HG03280 (cell line): ENCODE data around the gene MGAT5.

Source experiments
- ATAC-seq: cut with Tn5 transposase; IDR thresholded peaks from one replicate; pipeline ENCODE4 v1.9.1; 2021; ENCODE audit warnings: mild to moderate bottlenecking, moderate library complexity; ENCODE audit not compliant: unreplicated experiment

The MGAT5 gene

GRCh38 chr2:134443814-134444480 is 190.1 kb downstream of the MGAT5 start:
- no peak for ATAC-seq

GRCh38 chr2:134445116-134445515 is 191.2 kb downstream of the MGAT5 start:
- no peak for ATAC-seq

DNA sequence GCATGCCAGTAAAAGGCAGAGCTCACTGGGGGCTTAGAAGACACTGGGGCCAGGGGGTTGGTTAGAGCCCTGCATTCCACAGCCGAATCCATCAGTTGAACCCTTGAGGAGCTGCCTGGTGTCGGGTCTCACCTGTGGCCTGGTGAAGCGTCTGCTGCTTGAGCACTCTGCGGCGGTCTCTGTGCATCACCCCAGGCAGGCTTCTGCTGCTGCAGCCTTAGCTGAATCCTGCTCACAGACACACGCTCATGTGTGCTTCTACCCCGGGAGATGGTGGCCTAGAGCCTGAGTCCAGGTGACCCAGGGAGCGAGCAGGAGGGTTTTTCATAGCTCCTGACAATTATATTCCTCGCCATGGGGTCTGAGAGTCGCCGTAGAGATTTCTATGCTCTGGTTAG is 192.1 kb downstream of the MGAT5 start:
- ATAC-seq, result no peak

DNA sequence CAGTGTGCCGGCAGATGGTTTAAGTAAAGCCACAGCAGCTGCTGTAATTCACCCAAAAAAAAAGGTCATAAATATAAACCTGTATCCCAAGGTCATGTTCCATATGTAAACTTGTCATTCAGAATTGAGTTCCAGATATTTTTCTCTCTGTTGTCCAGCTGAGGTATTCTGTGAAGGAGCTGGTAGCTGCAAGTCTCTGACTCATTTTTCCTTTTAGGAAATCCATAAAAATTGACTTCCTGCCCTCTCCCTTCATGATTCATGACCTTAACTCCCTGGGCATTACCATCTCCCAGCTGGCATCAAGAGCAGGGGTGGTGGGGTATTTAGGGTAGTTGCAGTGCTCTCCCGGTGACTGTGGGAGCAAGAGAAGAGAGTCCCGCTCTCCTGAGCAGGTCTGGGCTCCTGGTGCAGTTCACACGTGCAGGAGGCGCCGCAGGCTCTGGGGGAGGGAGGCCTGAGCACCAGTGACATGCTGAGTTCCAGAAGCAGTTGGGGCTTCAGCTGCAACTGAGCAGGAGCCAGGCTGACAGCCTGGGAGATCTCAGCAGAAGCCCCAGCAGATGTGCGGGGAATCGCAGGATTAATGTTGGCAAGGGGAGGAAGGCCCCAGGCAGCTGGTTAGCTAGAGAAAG is 192.6 kb downstream of the MGAT5 start:
- no peak for ATAC-seq

- ATAC-seq, result no peak
Measured at GRCh38 chr2:134447669-134448068, 193.8 kb downstream of the MGAT5 start.

DNA sequence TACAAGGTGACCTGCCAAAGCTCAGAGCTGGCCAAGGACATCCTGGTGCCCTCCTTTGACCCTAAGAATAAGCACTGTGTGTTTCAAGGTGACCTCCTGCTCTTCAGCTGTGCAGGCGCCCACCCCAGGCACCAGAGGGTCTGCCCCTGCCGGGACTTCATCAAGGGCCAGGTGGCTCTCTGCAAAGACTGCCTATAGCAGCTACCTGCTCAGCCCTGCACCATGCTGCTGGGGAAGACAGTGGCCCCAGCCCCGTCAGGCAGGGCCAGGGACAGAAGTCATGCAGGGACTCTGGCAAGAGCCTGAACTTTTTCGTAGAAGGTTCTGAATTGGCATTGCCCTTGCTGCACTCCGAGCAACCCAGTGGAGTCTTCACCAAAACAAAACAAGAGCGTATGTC is 194.8 kb downstream of the MGAT5 start:
- ATAC-seq, result no peak

GRCh38 chr2:134449157-134449556 is 195.3 kb downstream of the MGAT5 start:
- no peak for ATAC-seq

- ATAC-seq, result no peak
Measured at GRCh38 chr2:134449751-134450513, 196.1 kb downstream of the MGAT5 start.

GRCh38 chr2:134451347-134451630 is 197.4 kb downstream of the MGAT5 start:
- no peak for ATAC-seq

DNA sequence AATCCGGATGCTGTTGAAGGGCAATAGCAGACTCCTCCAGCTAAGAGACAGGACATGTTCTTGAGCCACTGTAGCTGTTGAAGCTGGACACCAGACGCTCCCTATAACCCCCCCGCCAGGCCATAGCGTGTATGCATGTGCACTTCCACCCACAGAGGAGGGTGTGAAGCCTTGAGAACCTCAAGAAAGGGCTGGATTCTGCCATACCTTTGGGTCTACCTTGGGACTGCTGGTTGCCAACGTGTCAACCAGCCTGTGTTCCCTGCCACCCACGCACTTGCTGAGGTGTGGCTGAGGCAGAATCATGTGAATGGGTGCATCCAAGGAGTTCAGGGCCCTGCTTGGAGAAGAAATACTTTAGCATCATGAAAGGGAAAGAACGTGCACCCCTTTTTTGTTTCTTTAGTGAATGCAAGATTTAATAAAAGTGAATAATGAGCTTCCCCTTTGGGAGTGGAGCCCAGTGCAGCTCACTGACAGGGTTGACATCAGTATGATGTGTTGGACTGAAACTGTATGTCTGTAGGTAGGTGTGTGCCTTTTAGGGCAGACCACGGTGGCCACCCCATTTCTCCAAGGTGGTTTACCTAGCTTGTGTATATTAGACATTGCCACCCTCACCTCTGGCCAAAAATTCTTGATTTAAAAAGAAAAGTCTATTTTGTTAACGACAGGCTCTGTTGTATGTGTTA is 198.3 kb downstream of the MGAT5 start:
- no peak for ATAC-seq

DNA sequence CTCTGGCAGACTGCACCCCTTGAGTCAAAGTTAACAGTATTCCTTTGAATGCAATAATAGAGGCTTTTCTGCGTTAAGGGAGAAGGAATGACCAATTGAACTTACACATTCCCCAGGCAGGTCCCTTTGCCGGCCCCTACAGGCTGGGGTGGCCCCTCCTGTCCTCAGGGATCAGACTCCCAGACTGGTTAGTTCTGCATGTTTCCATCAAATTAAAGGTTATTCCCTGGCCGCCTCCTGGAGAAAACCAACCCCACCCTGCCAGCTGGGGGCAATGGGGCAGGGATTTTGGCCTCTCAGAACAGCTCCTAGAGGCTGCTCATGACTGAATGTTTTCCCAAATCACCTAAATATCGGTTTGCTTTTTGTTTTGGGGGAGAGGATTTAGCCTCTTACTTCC is 199.6 kb downstream of the MGAT5 start:
- ATAC-seq, result no peak

DNA sequence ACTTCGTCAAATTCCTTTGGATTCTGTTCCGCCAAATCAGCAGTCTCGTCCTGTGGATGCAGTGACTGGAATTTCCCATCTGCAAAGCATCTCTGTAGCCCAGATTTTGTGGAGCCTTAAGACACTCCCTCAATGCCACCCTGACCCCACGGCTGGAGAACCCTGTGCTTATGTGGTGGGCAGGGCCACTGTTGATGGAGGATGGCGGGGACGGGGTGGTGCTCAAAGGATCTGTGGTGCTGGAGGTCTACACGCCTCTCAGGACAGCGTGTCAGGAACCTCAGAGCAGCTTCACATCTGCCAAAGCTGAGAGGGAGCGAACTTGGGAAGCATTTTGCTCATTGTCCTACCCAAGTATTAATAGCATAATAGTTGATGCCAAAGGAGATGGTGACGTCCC is 200.1 kb downstream of the MGAT5 start:
- no peak for ATAC-seq

DNA sequence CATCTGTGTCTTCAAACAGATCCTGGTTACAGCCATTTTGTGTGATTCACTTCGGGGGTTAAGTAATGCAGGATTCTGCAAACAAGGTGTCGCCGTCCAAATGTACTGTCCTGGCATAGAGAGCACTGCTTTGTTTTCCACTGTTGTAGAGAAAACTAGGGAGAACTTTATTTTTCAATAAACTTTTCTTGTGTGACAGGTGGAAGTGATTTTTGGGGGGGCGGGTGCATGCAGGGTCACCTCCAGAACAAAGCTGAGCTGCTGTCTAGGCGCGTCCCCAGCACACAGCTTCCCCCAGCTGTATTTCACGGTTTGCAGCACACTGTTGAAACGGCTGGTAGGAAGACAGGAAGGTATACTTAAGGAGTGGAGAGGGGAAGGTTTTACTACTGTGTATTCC is 200.6 kb downstream of the MGAT5 start:
- no peak for ATAC-seq

- ATAC-seq, result no peak
Measured at GRCh38 chr2:134454931-134455330, 201.1 kb downstream of the MGAT5 start.

DNA sequence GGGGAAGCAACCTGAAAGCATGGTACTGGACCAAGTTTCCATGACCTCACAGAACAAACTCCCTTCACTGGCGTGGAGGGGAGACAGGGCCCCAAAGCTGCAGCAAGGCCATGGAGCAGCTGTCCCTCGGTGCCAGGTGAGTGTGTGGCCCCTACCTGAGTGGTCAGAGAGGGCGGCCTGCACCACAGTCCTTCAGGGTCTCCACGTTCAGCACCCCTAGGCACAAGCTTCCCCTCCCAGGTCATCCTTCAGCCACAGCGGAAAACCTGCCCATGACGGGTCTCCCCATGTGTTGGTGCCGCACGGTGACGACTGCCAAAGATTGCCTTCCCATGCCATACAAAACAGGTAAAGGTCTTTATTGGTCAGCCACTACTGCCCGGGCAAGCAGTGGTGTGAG is 201.6 kb downstream of the MGAT5 start:
- ATAC-seq, result no peak

- no peak for ATAC-seq
Measured at GRCh38 chr2:134457353-134457752, 203.5 kb downstream of the MGAT5 start.

GRCh38 chr2:134457765-134458472 is 204.0 kb downstream of the MGAT5 start:
- no peak for ATAC-seq

DNA sequence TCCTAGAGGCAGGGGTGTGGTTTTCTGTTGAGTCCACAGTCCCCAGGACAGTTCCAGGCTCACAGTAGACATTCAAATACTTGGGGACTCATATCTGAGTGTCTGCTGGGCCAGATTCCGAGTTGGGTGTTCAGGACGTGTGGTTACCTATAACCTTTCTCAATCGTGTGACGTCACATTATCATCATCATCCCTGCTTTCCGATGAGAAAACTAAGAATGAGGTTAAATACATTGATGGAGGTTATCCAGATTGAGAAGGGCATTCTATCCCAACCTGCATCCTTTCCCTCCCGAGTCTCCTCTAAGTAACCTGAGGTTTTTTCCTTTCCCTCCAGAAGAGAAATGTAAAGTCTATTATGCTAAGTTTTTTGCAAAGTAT is 204.6 kb downstream of the MGAT5 start:
- no peak for ATAC-seq

GRCh38 chr2:134458950-134459349 is 205.1 kb downstream of the MGAT5 start:
- ATAC-seq, result no peak

DNA sequence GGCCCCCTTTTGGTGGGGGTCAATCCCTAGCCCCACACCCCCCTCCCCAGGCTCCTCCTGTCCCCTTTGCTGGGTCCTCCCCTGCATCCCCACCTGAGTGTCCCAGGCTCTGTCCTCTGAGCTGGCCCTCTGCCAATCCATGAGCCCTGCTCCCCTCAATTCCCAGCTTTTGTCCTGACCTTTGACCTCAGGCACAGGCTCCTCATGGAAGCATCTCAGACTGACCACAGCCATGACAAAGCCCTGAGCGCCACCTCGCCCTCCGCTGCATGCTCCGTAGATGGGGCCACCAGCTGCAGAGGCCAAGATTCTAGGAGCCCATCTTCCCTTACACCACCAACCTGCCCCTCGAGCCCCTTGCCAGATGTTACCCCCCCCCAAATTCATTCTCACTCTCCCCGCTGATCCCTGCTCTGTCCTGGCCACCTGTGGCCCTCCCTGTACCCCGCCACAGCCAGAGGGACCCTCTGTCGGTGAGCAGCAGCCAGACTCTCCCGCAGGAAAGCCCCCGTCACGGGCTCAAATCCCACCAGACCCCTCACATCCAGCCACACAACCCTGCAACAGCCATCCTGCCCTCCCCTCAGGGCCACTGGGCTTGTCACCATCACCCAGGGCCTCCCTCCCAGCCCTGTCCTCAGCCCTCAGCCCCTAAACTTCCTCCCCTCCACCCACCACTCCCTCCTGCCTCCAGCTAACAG is 206.0 kb downstream of the MGAT5 start:
- no peak for ATAC-seq

- peak; percentile 84 for ATAC-seq
Measured at GRCh38 chr2:134460583-134460998, 206.7 kb downstream of the MGAT5 start.
